ENCODE measurements around the gene C8G.

The C8G gene

DNA sequence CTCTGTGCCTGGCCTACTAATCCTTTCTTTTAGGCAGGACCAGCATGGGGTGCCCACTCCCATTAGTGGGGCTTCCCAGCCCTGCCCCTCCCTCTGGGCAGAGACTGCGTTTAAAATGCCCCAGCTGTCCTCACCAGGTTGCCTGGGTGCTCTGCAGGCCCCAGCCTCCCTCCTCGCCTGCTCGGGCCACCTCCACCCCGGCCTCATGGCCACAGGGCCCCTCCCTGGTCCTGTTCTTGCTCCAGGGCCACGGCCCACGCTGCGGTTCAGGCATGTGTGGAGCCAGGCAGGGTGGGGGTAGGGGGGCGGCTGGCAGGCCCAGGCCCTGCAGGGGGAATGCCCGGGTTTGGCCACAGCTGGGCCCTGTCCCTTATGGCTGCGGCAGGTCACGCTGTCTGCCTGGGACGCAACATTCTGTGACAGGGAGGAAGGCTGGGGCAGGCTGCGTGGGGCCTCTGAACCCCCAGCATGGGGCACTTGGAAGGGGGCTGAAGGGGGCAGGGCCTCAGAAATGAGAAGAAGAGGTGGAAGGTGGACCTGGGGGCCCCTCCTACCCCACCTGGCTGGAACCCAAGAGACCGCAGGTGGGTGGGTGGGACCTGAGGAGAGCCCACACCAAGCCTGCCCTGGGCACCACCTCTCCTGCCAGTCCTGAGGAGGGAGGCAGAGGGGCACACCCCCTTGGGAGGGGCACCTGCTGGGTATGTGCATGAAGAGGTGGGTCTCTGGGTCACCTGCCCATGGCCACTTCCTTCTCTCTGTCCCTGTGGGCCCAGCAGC, 6.7 kb downstream of the C8G start, which contains the start of gene LCN12:
TSS of gene LCN12 (plus strand) at position 733 of the 780 bp plus-strand sequence. CDS start 55 bp downstream, outside the sequence.
- H3K9ac ChIP-seq (ENCODE audit: insufficient read length): no peak within 1 kb of the TSS
- no peak within 1 kb of the TSS for H3K27ac ChIP-seq
- H3K9me3 ChIP-seq (ENCODE audit: low read depth, low read length): no peaks in the 10 kb centered on the region
- TF ChIP-seq FOXP2 (optimal IDR thresholded peaks at IDR 0.05; ENCODE audit: control extremely low read depth, extremely low read length, insufficient read depth) (no peak), EZH2 (IDR thresholded peaks at IDR 0.05) (no peak), POLR2AphosphoS5 (IDR thresholded peaks at IDR 0.05; ENCODE audit: borderline replicate concordance, low read depth, low read length) (no peak)
- DNase-seq (ENCODE audit: low read depth, low spot score): no peak
- H3K36me3 ChIP-seq (ENCODE audit: insufficient read depth, low read length): no peaks in the 10 kb centered on the region
- no peak within 1 kb of the TSS for H3K4me3 ChIP-seq

- Histone ChIP-seq H3K36me3 (ENCODE audit: insufficient read depth, low read length) (no peaks in the 10 kb centered on the region), H3K27ac (no peak overlapping the region), H3K4me3 (no peak overlapping the region), H3K9ac (ENCODE audit: insufficient read length) (no peak overlapping the region), H3K9me3 (ENCODE audit: low read depth, low read length) (no peaks in the 10 kb centered on the region)
- TF ChIP-seq POLR2AphosphoS5 (IDR thresholded peaks at IDR 0.05; ENCODE audit: borderline replicate concordance, low read depth, low read length): no peak
- TF ChIP-seq FOXP2 (optimal IDR thresholded peaks at IDR 0.05; ENCODE audit: control extremely low read depth, extremely low read length, insufficient read depth): no peak
- TF ChIP-seq EZH2 (IDR thresholded peaks at IDR 0.05): no peak
- DNase-seq (ENCODE audit: low read depth, low spot score): no peak
Measured at GRCh38 chr9:136952321-136952850, 7.3 kb downstream of the C8G start.

DNA sequence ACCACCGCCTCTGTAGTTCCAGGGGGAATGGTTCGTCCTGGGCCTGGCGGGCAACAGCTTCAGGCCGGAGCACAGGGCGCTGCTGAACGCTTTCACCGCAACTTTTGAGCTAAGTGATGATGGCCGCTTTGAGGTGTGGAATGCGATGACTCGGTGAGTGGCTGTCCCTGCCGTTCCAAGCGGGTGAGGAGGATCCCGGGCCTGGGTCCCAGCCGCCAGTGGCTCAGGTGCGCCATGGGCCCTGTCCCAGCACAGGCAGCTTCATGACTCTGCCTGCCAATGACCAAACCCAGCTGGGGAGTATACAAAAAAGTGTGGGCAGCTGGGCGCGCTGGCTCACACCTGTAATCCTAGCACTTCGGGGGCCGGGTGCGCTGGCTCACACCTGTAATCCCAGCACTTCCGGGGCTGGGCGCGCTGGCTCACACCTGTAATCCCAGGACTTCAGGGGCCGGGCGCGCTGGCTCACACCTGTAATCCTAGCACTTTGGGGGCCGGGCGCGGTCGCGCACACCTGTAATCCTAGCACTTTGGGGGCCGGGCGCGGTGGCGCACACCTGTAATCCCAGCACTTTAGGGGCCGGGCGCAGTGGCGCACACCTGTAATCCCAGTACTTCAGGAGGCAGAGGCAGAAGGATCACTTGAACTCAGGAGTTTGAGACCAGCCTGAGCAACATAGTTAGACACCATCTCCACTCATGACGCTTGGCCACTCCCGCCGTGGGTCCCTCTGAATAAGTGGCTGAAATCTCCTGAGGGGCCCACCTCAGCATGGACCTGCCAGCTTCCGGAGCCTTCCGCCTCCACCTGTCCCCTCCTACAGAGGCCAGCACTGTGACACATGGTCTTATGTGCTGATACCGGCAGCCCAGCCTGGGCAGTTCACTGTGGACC, 8.1 kb downstream of the C8G start:
- H3K9me3 ChIP-seq (ENCODE audit: low read depth, low read length): no peaks in the 10 kb centered on the region
- no peak for DNase-seq (ENCODE audit: low read depth, low spot score)
- TF ChIP-seq EZH2 (IDR thresholded peaks at IDR 0.05) (no peak), POLR2AphosphoS5 (IDR thresholded peaks at IDR 0.05; ENCODE audit: borderline replicate concordance, low read depth, low read length) (no peak), FOXP2 (optimal IDR thresholded peaks at IDR 0.05; ENCODE audit: control extremely low read depth, extremely low read length, insufficient read depth) (no peak)

DNA sequence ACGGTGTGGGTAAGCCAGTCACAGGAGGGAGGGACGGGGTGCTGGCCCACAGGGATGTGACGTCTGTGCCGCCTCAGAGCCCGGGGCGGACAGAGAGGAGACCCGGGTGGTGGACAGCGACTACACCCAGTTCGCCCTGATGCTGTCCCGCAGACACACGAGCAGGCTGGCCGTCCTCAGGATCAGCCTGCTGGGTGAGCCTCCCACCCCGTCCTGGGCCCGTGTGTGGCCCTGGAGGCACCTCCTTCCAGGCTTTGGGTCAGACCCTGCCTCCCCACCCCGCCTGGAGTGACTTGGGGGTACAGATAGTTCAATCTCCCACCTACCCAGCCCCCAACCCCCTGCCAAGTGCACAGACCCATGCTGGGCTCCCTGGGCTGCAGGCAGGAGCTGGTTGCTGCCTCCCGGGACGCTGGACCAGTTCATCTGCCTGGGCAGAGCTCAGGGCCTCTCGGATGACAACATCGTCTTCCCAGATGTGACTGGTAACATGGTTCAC, 8.8 kb downstream of the C8G start:
- TF ChIP-seq EZH2 (IDR thresholded peaks at IDR 0.05) (no peak), POLR2AphosphoS5 (IDR thresholded peaks at IDR 0.05; ENCODE audit: borderline replicate concordance, low read depth, low read length) (no peak), FOXP2 (optimal IDR thresholded peaks at IDR 0.05; ENCODE audit: control extremely low read depth, extremely low read length, insufficient read depth) (no peak)
- no peaks in the 10 kb centered on the region for H3K9me3 ChIP-seq (ENCODE audit: low read depth, low read length)
- no peak overlapping the region for H3K9ac ChIP-seq (ENCODE audit: insufficient read length)
- no peak for DNase-seq (ENCODE audit: low read depth, low spot score)
- H3K4me3 ChIP-seq: no peak overlapping the region
- H3K36me3 ChIP-seq (ENCODE audit: insufficient read depth, low read length): no peaks in the 10 kb centered on the region
- H3K27ac ChIP-seq: no peak overlapping the region

More for the DNA sequence above, 8.1 kb downstream of the C8G start:
- Histone ChIP-seq H3K27ac (no peak overlapping the region), H3K9ac (ENCODE audit: insufficient read length) (no peak overlapping the region), H3K36me3 (ENCODE audit: insufficient read depth, low read length) (no peaks in the 10 kb centered on the region), H3K4me3 (no peak overlapping the region)

GRCh38 chr9:136954270-136955083, 9.4 kb downstream of the C8G start:
- Histone ChIP-seq H3K27ac (no peak overlapping the region), H3K9ac (ENCODE audit: insufficient read length) (no peak overlapping the region), H3K36me3 (ENCODE audit: insufficient read depth, low read length) (no peaks in the 10 kb centered on the region), H3K9me3 (ENCODE audit: low read depth, low read length) (no peaks in the 10 kb centered on the region), H3K4me3 (no peak overlapping the region)
- no peak for DNase-seq (ENCODE audit: low read depth, low spot score)
- TF ChIP-seq FOXP2 (optimal IDR thresholded peaks at IDR 0.05; ENCODE audit: control extremely low read depth, extremely low read length, insufficient read depth): no peak
- TF ChIP-seq POLR2AphosphoS5 (IDR thresholded peaks at IDR 0.05; ENCODE audit: borderline replicate concordance, low read depth, low read length): no peak
- no peak for TF ChIP-seq EZH2 (IDR thresholded peaks at IDR 0.05)

- TF ChIP-seq POLR2AphosphoS5 (IDR thresholded peaks at IDR 0.05; ENCODE audit: borderline replicate concordance, low read depth, low read length): no peak
- no peak for TF ChIP-seq FOXP2 (optimal IDR thresholded peaks at IDR 0.05; ENCODE audit: control extremely low read depth, extremely low read length, insufficient read depth)
- TF ChIP-seq EZH2 (IDR thresholded peaks at IDR 0.05): no peak
- no peak overlapping the region for H3K4me3 ChIP-seq
- DNase-seq (ENCODE audit: low read depth, low spot score): no peak
- no peaks in the 10 kb centered on the region for H3K36me3 ChIP-seq (ENCODE audit: insufficient read depth, low read length)
- no peaks in the 10 kb centered on the region for H3K9me3 ChIP-seq (ENCODE audit: low read depth, low read length)
- H3K9ac ChIP-seq (ENCODE audit: insufficient read length): no peak overlapping the region
- no peak overlapping the region for H3K27ac ChIP-seq
Measured at GRCh38 chr9:136955202-136955942, 10.3 kb downstream of the C8G start.

GRCh38 chr9:136955943-136956335, 10.9 kb downstream of the C8G start:
- Histone ChIP-seq H3K36me3 (ENCODE audit: insufficient read depth, low read length) (no peaks in the 10 kb centered on the region), H3K27ac (no peak overlapping the region), H3K4me3 (no peak overlapping the region), H3K9ac (ENCODE audit: insufficient read length) (no peak overlapping the region), H3K9me3 (ENCODE audit: low read depth, low read length) (no peaks in the 10 kb centered on the region)
- no peak for DNase-seq (ENCODE audit: low read depth, low spot score)
- TF ChIP-seq FOXP2 (optimal IDR thresholded peaks at IDR 0.05; ENCODE audit: control extremely low read depth, extremely low read length, insufficient read depth) (no peak), EZH2 (IDR thresholded peaks at IDR 0.05) (no peak), POLR2AphosphoS5 (IDR thresholded peaks at IDR 0.05; ENCODE audit: borderline replicate concordance, low read depth, low read length) (no peak)

All from SK-N-MC (cell line).